ENCODE data around the gene CUBN.

CUBN gene

DNA sequence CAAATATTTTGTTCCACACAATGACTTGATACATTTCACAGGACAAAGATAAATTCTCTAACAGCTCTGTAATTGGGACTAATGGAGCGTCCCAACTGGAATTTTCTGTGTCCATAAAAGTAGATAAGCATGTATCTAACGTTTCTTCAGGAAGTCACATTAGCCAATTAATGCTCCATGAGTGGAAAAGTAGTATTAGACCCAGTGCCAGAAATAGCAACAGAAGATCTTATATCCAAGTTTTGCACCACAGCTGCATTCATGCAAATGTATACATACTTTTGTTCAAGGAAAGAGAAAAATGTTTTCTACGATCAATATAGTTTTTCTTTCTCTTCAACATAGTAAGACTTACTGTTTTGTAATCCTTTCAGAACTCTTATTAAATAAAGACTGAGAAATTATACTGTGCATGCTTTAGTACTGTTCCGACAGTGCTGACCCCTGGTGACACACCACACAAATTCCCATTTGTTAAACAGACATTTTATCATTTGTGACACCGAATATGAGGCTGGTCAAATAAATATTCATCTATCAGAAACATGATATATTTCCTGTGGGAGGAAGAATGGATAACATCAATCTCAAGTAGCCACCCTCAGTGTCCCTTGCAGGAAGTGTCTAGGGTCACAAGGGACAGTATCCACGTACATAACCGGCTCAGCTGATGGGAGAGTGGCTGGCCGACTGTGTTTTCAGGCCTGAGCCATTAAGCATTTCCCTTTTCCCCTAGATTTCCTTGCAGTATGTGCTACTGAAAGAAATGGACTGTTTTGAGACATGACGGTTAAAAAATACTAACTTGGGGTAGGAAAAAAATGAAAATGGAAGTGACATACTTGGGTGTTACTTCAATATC, 210.3 kb downstream of the CUBN start:
- TF ChIP-seq, protein P1, sequence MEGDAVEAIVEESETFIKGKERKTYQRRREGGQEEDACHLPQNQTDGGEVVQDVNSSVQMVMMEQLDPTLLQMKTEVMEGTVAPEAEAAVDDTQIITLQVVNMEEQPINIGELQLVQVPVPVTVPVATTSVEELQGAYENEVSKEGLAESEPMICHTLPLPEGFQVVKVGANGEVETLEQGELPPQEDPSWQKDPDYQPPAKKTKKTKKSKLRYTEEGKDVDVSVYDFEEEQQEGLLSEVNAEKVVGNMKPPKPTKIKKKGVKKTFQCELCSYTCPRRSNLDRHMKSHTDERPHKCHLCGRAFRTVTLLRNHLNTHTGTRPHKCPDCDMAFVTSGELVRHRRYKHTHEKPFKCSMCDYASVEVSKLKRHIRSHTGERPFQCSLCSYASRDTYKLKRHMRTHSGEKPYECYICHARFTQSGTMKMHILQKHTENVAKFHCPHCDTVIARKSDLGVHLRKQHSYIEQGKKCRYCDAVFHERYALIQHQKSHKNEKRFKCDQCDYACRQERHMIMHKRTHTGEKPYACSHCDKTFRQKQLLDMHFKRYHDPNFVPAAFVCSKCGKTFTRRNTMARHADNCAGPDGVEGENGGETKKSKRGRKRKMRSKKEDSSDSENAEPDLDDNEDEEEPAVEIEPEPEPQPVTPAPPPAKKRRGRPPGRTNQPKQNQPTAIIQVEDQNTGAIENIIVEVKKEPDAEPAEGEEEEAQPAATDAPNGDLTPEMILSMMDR (IDR thresholded peaks at IDR 0.05; ENCODE audit: low read depth, low read length), result no peak
- no peaks in the 10 kb centered on the region for H3K9me3 ChIP-seq (ENCODE audit: severe bottlenecking)
- DNase-seq, result no peak
- H3K4me3 ChIP-seq (ENCODE audit: low read depth, low read length), result no peak overlapping the region
- H3K27me3 ChIP-seq (ENCODE audit: insufficient read depth, low read depth, severe bottlenecking), result no peaks in the 10 kb centered on the region
- no peaks in the 10 kb centered on the region for H3K36me3 ChIP-seq
- H3K27ac ChIP-seq, result no peak overlapping the region

DNA sequence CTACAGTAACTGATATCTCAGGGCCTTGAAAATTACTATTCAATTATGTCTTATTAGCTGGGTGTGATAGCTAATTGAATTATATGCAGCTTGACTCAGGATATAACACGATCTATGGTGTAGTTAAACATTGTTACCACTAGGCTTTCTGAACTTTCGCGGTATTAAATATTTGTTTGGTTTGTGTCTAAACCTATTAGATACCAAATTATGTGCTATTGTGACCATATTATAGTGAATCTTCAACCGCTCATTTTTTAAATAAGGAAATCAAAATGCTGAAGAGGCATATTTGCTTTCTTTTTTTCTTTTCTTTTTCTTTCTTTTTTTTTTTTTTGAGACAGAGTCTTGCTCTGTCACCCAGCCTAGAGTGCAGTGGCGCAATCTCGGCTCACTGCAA, 213.1 kb downstream of the CUBN start:
- Histone ChIP-seq H3K4me3 (ENCODE audit: low read depth, low read length) (no peak overlapping the region), H3K36me3 (no peaks in the 10 kb centered on the region), H3K27ac (no peak overlapping the region), H3K27me3 (ENCODE audit: insufficient read depth, low read depth, severe bottlenecking) (no peaks in the 10 kb centered on the region), H3K9me3 (ENCODE audit: severe bottlenecking) (no peaks in the 10 kb centered on the region)
- TF ChIP-seq, protein P1 (IDR thresholded peaks at IDR 0.05; ENCODE audit: low read depth, low read length), result no peak
- no peak for DNase-seq

DNA sequence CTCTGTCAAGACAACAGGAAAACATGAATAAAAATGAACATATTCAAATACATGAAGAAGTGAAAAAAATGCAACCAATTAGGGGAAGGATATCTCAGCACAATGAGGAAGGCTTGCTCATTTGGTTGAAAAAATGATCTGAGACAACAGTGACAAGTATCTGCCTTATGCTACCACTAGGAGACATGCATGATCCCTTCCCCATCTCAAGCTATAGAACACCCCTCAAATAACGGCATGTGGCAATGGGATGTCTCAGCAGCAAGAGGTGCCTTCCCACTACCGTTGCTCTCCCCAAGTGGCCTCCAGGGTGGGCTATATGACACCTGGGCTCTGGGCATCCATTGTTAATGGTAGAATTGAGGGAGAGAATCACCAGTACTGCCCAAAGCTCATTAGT, 214.3 kb downstream of the CUBN start:
- no peaks in the 10 kb centered on the region for H3K36me3 ChIP-seq
- H3K27me3 ChIP-seq (ENCODE audit: insufficient read depth, low read depth, severe bottlenecking), result no peaks in the 10 kb centered on the region
- TF ChIP-seq, protein P1 (IDR thresholded peaks at IDR 0.05; ENCODE audit: low read depth, low read length), result no peak
- no peaks in the 10 kb centered on the region for H3K9me3 ChIP-seq (ENCODE audit: severe bottlenecking)
- H3K4me3 ChIP-seq (ENCODE audit: low read depth, low read length), result no peak overlapping the region
- no peak for DNase-seq
- no peak overlapping the region for H3K27ac ChIP-seq

DNA sequence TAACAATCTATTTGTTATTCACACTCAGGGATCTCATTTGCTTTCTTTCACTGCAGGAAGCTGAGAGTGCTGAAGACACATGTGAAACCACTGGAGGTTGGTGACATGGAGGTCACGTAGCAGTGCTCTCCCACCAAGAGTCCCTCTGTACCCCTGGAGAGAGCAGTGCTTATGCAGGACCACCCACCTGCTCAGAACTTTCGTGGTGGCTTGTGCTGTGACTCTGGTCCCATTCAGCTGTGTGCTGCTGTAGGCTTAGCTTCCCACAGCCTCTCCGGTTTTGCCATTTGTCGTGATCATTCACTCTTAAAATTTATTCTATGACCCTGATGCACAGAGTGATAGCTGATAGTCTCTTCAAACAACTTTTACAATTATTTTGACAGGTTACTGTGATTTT, 216.3 kb downstream of the CUBN start:
- no peaks in the 10 kb centered on the region for H3K27me3 ChIP-seq (ENCODE audit: insufficient read depth, low read depth, severe bottlenecking)
- no peak overlapping the region for H3K27ac ChIP-seq
- DNase-seq, result no peak
- TF ChIP-seq, protein P1 (IDR thresholded peaks at IDR 0.05; ENCODE audit: low read depth, low read length), result no peak
- no peaks in the 10 kb centered on the region for H3K36me3 ChIP-seq
- no peaks in the 10 kb centered on the region for H3K9me3 ChIP-seq (ENCODE audit: severe bottlenecking)
- H3K4me3 ChIP-seq (ENCODE audit: low read depth, low read length), result no peak overlapping the region

DNA sequence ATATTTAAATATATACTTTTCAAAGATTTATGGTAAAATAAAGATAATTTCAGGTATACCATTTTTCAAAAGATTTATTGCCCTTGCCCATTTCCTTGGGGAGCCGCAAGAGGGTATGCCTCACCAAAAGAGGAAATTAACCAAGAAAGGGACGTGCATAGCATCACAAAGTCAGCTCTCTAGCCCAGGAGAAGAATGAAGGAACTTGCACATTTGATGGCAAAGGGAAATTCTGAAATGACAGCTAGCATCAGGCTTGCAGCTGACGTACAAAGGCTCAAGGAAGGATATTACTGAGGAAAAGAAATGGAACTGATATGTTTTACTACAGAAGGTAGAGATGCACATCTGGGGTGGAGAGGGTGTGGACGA, 218.8 kb downstream of the CUBN start:
- Histone ChIP-seq H3K27me3 (ENCODE audit: insufficient read depth, low read depth, severe bottlenecking) (no peaks in the 10 kb centered on the region), H3K36me3 (no peaks in the 10 kb centered on the region), H3K27ac (no peak overlapping the region), H3K9me3 (ENCODE audit: severe bottlenecking) (no peaks in the 10 kb centered on the region), H3K4me3 (ENCODE audit: low read depth, low read length) (no peak overlapping the region)
- DNase-seq, result no peak
- TF ChIP-seq, protein P1 (IDR thresholded peaks at IDR 0.05; ENCODE audit: low read depth, low read length), result no peak
